Stimulated activated CD4-positive, alpha-beta T cell treated with anti-CD3 and anti-CD28 coated beads, TNF-alpha, amount 100 ng/mL, for 24 hours (primary cell): ENCODE data around the gene PPP1R13B.
"Not testable (repeated sequence)": the region's sequence is repeated elsewhere in the genome, so short reads cannot be mapped to it uniquely, and the experiment has no call there.

Experiments used
- DNase-seq, 3 experiments: peaks; one replicate each; pipeline ENCODE4 v3.0.0-alpha.2; 2020; ENCODE audit warnings: low read depth in 3 of 3

PPP1R13B gene

GRCh38 chr14:103847451-103848174, at the start of gene PPP1R13B:
TSS of gene PPP1R13B (minus strand) at chr14:103847575. CDS start at chr14:103847307, 268 bp downstream.
- peak; percentile 84 to 95 (median 91) for DNase-seq

- DNase-seq: no peak
Observed at GRCh38 chr14:103896578-103896977, 49.2 kb upstream of the PPP1R13B start.

- no peak for DNase-seq
Observed at GRCh38 chr14:103894723-103895059, 47.3 kb upstream of the PPP1R13B start.

GRCh38 chr14:103894034-103894722, 46.8 kb upstream of the PPP1R13B start:
- DNase-seq: no peak

- no peak for DNase-seq
Observed at GRCh38 chr14:103892247-103892646, 44.9 kb upstream of the PPP1R13B start.

GRCh38 chr14:103891667-103892215, 44.4 kb upstream of the PPP1R13B start:
- DNase-seq: no peak

- no peak for DNase-seq
Observed at GRCh38 chr14:103890821-103891666, 43.7 kb upstream of the PPP1R13B start.

- no peak for DNase-seq
Observed at GRCh38 chr14:103890052-103890371, 42.6 kb upstream of the PPP1R13B start.

GRCh38 chr14:103889313-103890051, 42.1 kb upstream of the PPP1R13B start:
- no peak for DNase-seq

GRCh38 chr14:103889002-103889312, 41.6 kb upstream of the PPP1R13B start:
- DNase-seq: not testable (repeated sequence)

GRCh38 chr14:103887557-103888115, 40.3 kb upstream of the PPP1R13B start:
- DNase-seq: no peak

- DNase-seq: no peak
Observed at GRCh38 chr14:103887170-103887501, 39.8 kb upstream of the PPP1R13B start.

- no peak for DNase-seq
Observed at GRCh38 chr14:103886304-103887169, 39.2 kb upstream of the PPP1R13B start.

- no peak for DNase-seq
Observed at GRCh38 chr14:103885509-103885932, 38.1 kb upstream of the PPP1R13B start.

GRCh38 chr14:103884854-103885253, 37.5 kb upstream of the PPP1R13B start:
- DNase-seq: no peak

- DNase-seq: no peak
Observed at GRCh38 chr14:103883263-103883523, 35.8 kb upstream of the PPP1R13B start.

GRCh38 chr14:103882503-103883262, 35.3 kb upstream of the PPP1R13B start:
- no peak for DNase-seq

GRCh38 chr14:103881268-103882201, 34.2 kb upstream of the PPP1R13B start:
- no peak for DNase-seq
